DOHH2 (cell line): ENCODE measurements around the gene COL26A1.

ENCODE experiments used
- EZH2phosphoT487 ChIP-seq: fragments of 200-600 bp; sonication (generic); IDR thresholded peaks from 2 replicates; pipeline ENCODE4 v1.6.1; 2017; ENCODE audit warnings: borderline replicate concordance, mild to moderate bottlenecking, antibody characterized with exemption, low read length, moderate library complexity, mixed read lengths
- TF ChIP-seq, protein P1 (sequence below): fragments of 200-600 bp; sonication (generic); IDR thresholded peaks from one replicate; pipeline ENCODE4 v1.5.1; 2014; ENCODE audit warnings: antibody characterized with exemption, mild to moderate bottlenecking, low read depth, low read length; ENCODE audit not compliant: poor library complexity, severe bottlenecking

DNA sequence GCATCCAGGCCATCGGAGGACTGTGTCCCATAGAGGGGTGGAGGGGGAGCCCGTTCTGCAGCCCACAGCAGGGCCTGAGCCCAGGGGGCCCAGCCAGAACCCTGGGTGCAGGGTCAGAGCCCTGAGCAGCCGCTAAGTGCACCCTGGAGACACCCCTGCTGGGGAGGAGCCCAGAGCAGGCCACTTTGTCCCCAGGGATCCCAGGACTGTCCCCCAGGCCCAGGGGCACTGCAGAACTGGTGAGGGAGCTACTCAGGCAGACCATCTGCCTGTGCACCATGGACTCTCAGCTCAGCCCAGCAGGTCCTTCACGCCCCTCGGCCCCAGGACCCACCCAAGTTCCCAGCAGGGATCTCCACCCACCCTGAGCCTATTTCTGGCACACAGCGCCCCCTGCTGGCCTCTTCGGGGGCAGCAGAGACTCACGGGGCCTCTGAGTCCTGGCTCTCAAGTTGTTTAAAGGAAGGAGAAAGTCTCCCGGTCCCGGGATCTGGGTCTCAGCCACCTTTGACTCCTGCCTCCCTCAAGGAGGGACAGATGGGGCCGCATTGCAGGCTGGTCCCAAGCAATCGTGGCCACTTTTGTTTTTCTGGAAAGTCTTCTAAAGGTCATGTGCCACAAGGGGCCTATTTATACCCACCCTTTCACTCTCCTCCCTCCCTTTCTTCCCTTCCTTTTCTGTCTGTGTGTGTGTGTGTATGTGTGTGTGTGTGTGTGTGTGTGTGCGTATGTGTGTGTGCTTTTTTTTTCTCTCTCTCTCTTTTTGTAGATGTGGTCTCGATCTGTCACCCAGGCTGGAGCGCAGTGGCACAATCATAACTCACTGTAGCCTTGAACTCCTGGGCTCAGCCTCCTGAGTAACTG is 176.2 kb downstream of the COL26A1 start:
- TF ChIP-seq, protein P1, sequence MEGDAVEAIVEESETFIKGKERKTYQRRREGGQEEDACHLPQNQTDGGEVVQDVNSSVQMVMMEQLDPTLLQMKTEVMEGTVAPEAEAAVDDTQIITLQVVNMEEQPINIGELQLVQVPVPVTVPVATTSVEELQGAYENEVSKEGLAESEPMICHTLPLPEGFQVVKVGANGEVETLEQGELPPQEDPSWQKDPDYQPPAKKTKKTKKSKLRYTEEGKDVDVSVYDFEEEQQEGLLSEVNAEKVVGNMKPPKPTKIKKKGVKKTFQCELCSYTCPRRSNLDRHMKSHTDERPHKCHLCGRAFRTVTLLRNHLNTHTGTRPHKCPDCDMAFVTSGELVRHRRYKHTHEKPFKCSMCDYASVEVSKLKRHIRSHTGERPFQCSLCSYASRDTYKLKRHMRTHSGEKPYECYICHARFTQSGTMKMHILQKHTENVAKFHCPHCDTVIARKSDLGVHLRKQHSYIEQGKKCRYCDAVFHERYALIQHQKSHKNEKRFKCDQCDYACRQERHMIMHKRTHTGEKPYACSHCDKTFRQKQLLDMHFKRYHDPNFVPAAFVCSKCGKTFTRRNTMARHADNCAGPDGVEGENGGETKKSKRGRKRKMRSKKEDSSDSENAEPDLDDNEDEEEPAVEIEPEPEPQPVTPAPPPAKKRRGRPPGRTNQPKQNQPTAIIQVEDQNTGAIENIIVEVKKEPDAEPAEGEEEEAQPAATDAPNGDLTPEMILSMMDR: peak; percentile 99
- TF ChIP-seq EZH2phosphoT487: no peak
